SK-N-MC (cell line): ENCODE measurements around the gene SEC61B.

Source experiments
- DNase-seq: peaks from one replicate; pipeline ENCODE4 v3.0.0-alpha.2; 2011; ENCODE audit warnings: low read depth, low spot score
- H3K27ac ChIP-seq: fragments of 200-600 bp; sonication (generic); 2 replicates; pipeline ENCODE4 v1.5.1; 2016; ENCODE audit warnings: mixed run types
- H3K36me3 ChIP-seq: fragments of 200-600 bp; sonication (generic); 2 replicates; pipeline ENCODE4 v1.6.1; 2017; ENCODE audit warnings: antibody characterized with exemption, low read length, mixed read lengths; ENCODE audit not compliant: insufficient read depth
- H3K4me3 ChIP-seq: fragments of 200-600 bp; sonication (generic); 2 replicates; pipeline ENCODE4 v1.5.1; 2016
- H3K9ac ChIP-seq: fragments of 200-600 bp; sonication (generic); 2 replicates; pipeline ENCODE4 v1.8.0; 2017; ENCODE audit warnings: mixed run types, mixed read lengths; ENCODE audit not compliant: insufficient read length
- H3K9me3 ChIP-seq: fragments of 200-600 bp; sonication (generic); 2 replicates; pipeline ENCODE4 v1.6.1; 2017; ENCODE audit warnings: low read depth, mild to moderate bottlenecking, antibody characterized with exemption, low read length, moderate library complexity, mixed read lengths
- EZH2 ChIP-seq: fragments of 200-600 bp; sonication (generic); IDR thresholded peaks from one replicate; pipeline ENCODE4 v1.6.1; 2017; ENCODE audit warnings: antibody characterized with exemption
- FOXP2 ChIP-seq: optimal IDR thresholded peaks from 2 replicates; pipeline ENCODE3; 2011; ENCODE audit warnings: mild to moderate bottlenecking, moderate library complexity; ENCODE audit not compliant: insufficient read depth; ENCODE audit errors: extremely low read length, control extremely low read depth
- POLR2AphosphoS5 ChIP-seq: IDR thresholded peaks from 2 replicates; pipeline ENCODE4 v1.6.1; 2012; ENCODE audit warnings: mild to moderate bottlenecking, low read depth, low read length, borderline replicate concordance

The SEC61B gene

GRCh38 chr9:99272836-99273235 is 50.8 kb downstream of the SEC61B start:
- no peak overlapping the region for H3K4me3 ChIP-seq
- H3K27ac ChIP-seq, result no peak overlapping the region
- no peak for TF ChIP-seq FOXP2
- no peak for TF ChIP-seq EZH2
- no peak for TF ChIP-seq POLR2AphosphoS5
- no peak overlapping the region for H3K9ac ChIP-seq
- no peaks in the 10 kb centered on the region for H3K36me3 ChIP-seq
- DNase-seq, result no peak
- H3K9me3 ChIP-seq, result no peaks in the 10 kb centered on the region

GRCh38 chr9:99274016-99274415 is 51.9 kb downstream of the SEC61B start:
- TF ChIP-seq FOXP2 (no peak), EZH2 (no peak), POLR2AphosphoS5 (no peak)
- DNase-seq, result no peak
- no peak overlapping the region for H3K9ac ChIP-seq
- H3K36me3 ChIP-seq, result no peaks in the 10 kb centered on the region
- H3K9me3 ChIP-seq, result no peaks in the 10 kb centered on the region
- H3K27ac ChIP-seq, result no peak overlapping the region
- H3K4me3 ChIP-seq, result no peak overlapping the region

DNA sequence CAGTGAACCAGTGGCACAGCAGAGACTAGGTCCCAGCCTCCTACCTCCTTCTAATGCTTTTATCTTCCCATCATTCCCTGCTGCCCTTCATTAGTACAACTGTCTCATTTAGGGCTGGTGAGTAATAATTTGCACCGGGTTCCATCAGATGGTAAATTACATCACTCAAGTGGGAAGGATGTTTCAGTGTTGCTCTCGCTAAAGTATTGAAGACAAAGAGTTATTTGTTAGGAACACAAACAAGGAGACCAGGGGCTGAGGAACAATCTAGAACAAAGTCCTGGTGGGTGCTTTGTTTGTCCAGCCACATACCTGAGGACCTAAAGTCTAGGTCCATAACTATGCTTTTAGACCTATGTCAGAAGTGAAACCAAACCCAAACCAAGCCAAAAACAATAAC is 52.4 kb downstream of the SEC61B start:
- H3K36me3 ChIP-seq, result no peaks in the 10 kb centered on the region
- DNase-seq, result no peak
- TF ChIP-seq POLR2AphosphoS5 (no peak), EZH2 (no peak), FOXP2 (no peak)
- no peak overlapping the region for H3K4me3 ChIP-seq
- no peak overlapping the region for H3K9ac ChIP-seq
- H3K9me3 ChIP-seq, result no peaks in the 10 kb centered on the region
- no peak overlapping the region for H3K27ac ChIP-seq
